Hepatocyte (in vitro differentiated cells): Measurements from ENCODE around the gene UBR3.

Experiments
- EZH2 ChIP-seq: fragments of 200-600 bp; sonication (generic); IDR thresholded peaks from 2 replicates; pipeline ENCODE4 v1.6.1; 2016; ENCODE audit warnings: antibody characterized with exemption, mild to moderate bottlenecking, borderline replicate concordance
- EZH2phosphoT487 ChIP-seq: fragments of 200-600 bp; sonication (generic); IDR thresholded peaks from one replicate; pipeline ENCODE4 v1.6.1; 2018; ENCODE audit warnings: antibody characterized with exemption, mild to moderate bottlenecking, low read depth, moderate library complexity; ENCODE audit not compliant: unreplicated experiment, severe bottlenecking
- TF ChIP-seq, protein P1 (sequence below): fragments of 200-600 bp; sonication (generic); IDR thresholded peaks from 2 replicates; pipeline ENCODE4 v1.5.1; 2016; ENCODE audit warnings: antibody characterized with exemption, mild to moderate bottlenecking; ENCODE audit not compliant: poor library complexity

- TF ChIP-seq, protein P1, sequence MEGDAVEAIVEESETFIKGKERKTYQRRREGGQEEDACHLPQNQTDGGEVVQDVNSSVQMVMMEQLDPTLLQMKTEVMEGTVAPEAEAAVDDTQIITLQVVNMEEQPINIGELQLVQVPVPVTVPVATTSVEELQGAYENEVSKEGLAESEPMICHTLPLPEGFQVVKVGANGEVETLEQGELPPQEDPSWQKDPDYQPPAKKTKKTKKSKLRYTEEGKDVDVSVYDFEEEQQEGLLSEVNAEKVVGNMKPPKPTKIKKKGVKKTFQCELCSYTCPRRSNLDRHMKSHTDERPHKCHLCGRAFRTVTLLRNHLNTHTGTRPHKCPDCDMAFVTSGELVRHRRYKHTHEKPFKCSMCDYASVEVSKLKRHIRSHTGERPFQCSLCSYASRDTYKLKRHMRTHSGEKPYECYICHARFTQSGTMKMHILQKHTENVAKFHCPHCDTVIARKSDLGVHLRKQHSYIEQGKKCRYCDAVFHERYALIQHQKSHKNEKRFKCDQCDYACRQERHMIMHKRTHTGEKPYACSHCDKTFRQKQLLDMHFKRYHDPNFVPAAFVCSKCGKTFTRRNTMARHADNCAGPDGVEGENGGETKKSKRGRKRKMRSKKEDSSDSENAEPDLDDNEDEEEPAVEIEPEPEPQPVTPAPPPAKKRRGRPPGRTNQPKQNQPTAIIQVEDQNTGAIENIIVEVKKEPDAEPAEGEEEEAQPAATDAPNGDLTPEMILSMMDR, result no peak
- peak; percentile 75 for TF ChIP-seq EZH2phosphoT487
- TF ChIP-seq EZH2, result no peak
These were observed 64.5 kb downstream of the UBR3 start for GRCh38 chr2:169891593-169892298.
